Stimulated activated CD4-positive, alpha-beta T cell treated with anti-CD3 and anti-CD28 coated beads, Interleukin-2, amount 100 ng/mL, for 4 hours (primary cell): ENCODE results near the gene OPN5.

Experiments
- DNase-seq: peaks from one replicate; pipeline ENCODE4 v3.0.0-alpha.2; 2020; ENCODE audit warnings: low read depth

OPN5 gene

GRCh38 chr6:47859175-47859574 lies 77.3 kb downstream of the OPN5 start:
- DNase-seq, result no peak

GRCh38 chr6:47862731-47863130 lies 80.9 kb downstream of the OPN5 start:
- no peak for DNase-seq

GRCh38 chr6:47865206-47865605 lies 83.4 kb downstream of the OPN5 start:
- no peak for DNase-seq

- no peak for DNase-seq
These were observed 93.8 kb downstream of the OPN5 start for GRCh38 chr6:47875593-47875992.
